ENCODE results near the gene EYS.

Gene EYS

DNA sequence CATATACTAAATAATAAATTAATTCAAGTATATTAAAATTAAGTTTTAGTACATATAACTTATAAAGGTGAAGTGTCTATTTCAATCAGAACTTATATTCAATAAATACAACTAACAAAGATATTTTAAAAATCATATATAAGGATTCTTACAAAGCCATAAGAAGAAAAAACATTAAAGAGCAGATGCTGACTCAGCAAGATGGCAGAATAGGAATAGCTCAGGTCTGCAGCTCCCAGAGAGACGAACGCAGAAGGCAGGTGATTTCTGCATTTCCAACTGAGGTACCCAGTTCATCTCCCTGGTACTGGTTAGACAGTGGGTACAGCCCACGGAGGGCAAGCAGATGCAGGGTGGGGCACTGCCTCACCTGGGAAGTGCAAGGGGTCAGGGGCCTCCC is 811.1 kb downstream of the EYS start:
- no peak for DNase-seq (ENCODE audit: low read depth, low spot score)

DNA sequence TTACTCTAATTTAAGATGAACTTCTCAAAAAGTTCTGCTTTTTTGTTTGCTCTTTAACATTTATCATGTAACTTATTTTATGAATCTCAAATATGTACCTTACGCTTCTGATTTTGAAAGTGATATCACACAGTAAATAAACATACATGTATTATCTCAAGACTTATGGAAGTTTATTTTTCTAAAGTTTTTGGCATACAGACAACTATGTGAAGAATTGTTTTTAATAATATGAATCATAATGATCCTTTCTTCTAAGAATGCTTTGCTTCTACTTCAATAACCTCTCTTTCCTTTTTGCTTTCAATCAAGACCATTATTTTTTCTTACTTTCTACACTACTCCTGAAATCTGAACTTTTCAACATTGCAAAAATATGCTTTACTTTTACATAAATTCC is 816.4 kb downstream of the EYS start:
- Histone ChIP-seq H3K36me3 (ENCODE audit: insufficient read depth, low read length) (no peaks in the 10 kb centered on the region), H3K9me3 (ENCODE audit: low read depth, low read length) (no peaks in the 10 kb centered on the region), H3K9ac (ENCODE audit: insufficient read length) (no peak overlapping the region), H3K4me3 (no peak overlapping the region), H3K27ac (no peak overlapping the region)
- no peak for TF ChIP-seq POLR2AphosphoS5 (IDR thresholded peaks at IDR 0.05; ENCODE audit: borderline replicate concordance, low read depth, low read length)
- no peak for TF ChIP-seq FOXP2 (optimal IDR thresholded peaks at IDR 0.05; ENCODE audit: control extremely low read depth, extremely low read length, insufficient read depth)
- no peak for TF ChIP-seq EZH2 (IDR thresholded peaks at IDR 0.05)
- DNase-seq (ENCODE audit: low read depth, low spot score): no peak

More for the DNA sequence above, 811.1 kb downstream of the EYS start:
- Histone ChIP-seq H3K9ac (ENCODE audit: insufficient read length) (no peak overlapping the region), H3K4me3 (no peak overlapping the region), H3K36me3 (ENCODE audit: insufficient read depth, low read length) (no peaks in the 10 kb centered on the region), H3K27ac (no peak overlapping the region), H3K9me3 (ENCODE audit: low read depth, low read length) (no peaks in the 10 kb centered on the region)
- TF ChIP-seq POLR2AphosphoS5 (IDR thresholded peaks at IDR 0.05; ENCODE audit: borderline replicate concordance, low read depth, low read length): no peak
- TF ChIP-seq EZH2 (IDR thresholded peaks at IDR 0.05): no peak
- no peak for TF ChIP-seq FOXP2 (optimal IDR thresholded peaks at IDR 0.05; ENCODE audit: control extremely low read depth, extremely low read length, insufficient read depth)

DNA sequence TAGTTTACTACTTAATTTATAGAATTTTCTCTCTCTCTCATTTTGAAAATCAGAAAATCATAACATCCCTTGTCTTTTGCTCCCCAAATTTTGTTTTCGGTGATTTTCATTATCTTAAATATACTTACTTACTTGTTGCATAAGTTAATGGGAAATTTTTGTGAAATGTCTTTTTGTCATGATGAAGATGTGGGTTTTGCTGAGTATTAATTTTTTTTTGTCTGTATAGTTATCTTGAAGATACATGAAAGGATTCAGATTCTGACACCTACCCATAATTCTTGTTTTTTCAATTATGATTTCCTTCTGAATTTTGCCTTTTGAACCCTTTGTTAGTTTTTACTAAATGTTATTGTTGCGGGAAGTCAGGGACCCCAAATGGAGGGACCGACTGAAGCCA is 817.9 kb downstream of the EYS start:
- Histone ChIP-seq H3K27ac (no peak overlapping the region), H3K9me3 (ENCODE audit: low read depth, low read length) (no peaks in the 10 kb centered on the region), H3K4me3 (no peak overlapping the region), H3K36me3 (ENCODE audit: insufficient read depth, low read length) (no peaks in the 10 kb centered on the region), H3K9ac (ENCODE audit: insufficient read length) (no peak overlapping the region)
- no peak for DNase-seq (ENCODE audit: low read depth, low spot score)
- no peak for TF ChIP-seq FOXP2 (optimal IDR thresholded peaks at IDR 0.05; ENCODE audit: control extremely low read depth, extremely low read length, insufficient read depth)
- no peak for TF ChIP-seq POLR2AphosphoS5 (IDR thresholded peaks at IDR 0.05; ENCODE audit: borderline replicate concordance, low read depth, low read length)
- TF ChIP-seq EZH2 (IDR thresholded peaks at IDR 0.05): no peak

DNA sequence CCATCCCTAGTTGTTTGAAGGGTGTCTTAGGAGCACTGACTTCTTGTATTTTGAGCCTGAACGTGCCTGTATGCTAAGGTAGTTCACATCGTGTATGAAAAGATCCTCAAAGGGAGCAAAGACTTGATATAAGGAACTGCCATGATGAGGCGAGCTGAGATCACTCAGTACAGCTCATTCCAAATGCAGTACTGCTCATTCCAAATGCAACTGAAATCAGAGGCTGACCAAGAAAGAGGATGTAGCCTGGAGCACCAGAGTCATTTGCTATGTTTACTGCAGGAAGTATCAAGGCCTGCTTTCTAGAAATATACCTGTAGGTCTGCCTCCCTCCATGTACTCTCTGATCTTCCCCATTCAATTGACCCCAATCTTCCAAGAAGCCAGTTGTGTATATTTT is 832.2 kb downstream of the EYS start:
- no peak overlapping the region for H3K4me3 ChIP-seq
- no peak overlapping the region for H3K9ac ChIP-seq (ENCODE audit: insufficient read length)
- no peaks in the 10 kb centered on the region for H3K9me3 ChIP-seq (ENCODE audit: low read depth, low read length)
- DNase-seq (ENCODE audit: low read depth, low spot score): no peak
- TF ChIP-seq FOXP2 (optimal IDR thresholded peaks at IDR 0.05; ENCODE audit: control extremely low read depth, extremely low read length, insufficient read depth): no peak
- TF ChIP-seq POLR2AphosphoS5 (IDR thresholded peaks at IDR 0.05; ENCODE audit: borderline replicate concordance, low read depth, low read length): no peak
- no peak for TF ChIP-seq EZH2 (IDR thresholded peaks at IDR 0.05)
- H3K27ac ChIP-seq: no peak overlapping the region
- no peaks in the 10 kb centered on the region for H3K36me3 ChIP-seq (ENCODE audit: insufficient read depth, low read length)

DNA sequence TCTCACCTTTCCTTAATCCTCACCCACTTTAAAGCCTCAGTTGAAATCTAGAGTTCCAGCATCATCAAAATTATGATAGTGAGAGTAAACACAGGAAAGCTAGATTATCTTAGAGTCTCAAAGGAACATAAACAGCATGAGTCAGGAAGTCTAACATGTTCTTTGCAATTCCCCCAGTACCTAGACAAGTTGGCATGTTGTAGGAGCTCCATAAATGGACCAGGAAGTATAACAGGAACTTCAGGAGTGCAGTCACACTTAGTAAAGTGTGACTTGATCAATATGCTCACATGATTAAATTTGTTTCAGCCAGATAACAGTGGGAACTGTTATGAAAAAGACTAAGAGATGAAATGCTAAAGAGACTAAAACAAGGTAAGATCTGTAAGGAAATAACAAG is 834.4 kb downstream of the EYS start:
- H3K9ac ChIP-seq (ENCODE audit: insufficient read length): no peak overlapping the region
- DNase-seq (ENCODE audit: low read depth, low spot score): no peak
- no peaks in the 10 kb centered on the region for H3K36me3 ChIP-seq (ENCODE audit: insufficient read depth, low read length)

DNA sequence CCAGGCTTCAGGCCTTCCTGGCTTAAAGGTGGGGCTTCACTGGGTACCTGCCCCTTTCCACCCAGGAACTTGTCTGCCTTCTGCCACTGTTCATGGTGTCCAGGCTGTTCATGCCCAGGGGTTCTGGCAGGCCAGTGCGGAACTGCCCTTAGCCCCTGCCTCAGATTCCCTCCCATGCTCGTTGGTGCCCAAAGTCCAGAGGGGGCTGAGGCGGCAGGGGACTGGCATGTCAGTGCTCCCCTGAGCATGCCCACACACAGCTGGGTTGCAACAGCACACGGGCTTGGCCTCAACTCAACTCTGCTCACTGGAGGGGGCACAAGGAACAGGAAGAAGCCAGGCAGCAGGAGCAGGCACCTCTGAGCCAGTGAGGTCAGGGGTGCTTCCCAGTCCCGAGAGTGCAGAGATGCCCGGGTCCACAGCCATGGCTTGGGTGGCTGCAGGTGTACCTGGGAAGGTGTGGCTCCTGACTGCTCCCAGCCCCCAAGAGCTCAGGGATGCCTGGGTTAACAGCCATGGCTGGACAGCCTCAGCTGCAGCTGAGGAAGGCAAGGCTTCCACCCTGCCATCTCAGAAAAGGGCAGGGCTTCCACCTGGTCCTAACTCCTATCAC is 845.9 kb downstream of the EYS start:
- DNase-seq (ENCODE audit: low read depth, low spot score): no peak
- no peak overlapping the region for H3K9ac ChIP-seq (ENCODE audit: insufficient read length)
- H3K27ac ChIP-seq: no peak overlapping the region
- no peaks in the 10 kb centered on the region for H3K9me3 ChIP-seq (ENCODE audit: low read depth, low read length)
- no peak overlapping the region for H3K4me3 ChIP-seq
- TF ChIP-seq FOXP2 (optimal IDR thresholded peaks at IDR 0.05; ENCODE audit: control extremely low read depth, extremely low read length, insufficient read depth): no peak
- no peak for TF ChIP-seq EZH2 (IDR thresholded peaks at IDR 0.05)
- no peaks in the 10 kb centered on the region for H3K36me3 ChIP-seq (ENCODE audit: insufficient read depth, low read length)

More for the DNA sequence above, 834.4 kb downstream of the EYS start:
- no peak overlapping the region for H3K27ac ChIP-seq
- no peak overlapping the region for H3K4me3 ChIP-seq
- TF ChIP-seq FOXP2 (optimal IDR thresholded peaks at IDR 0.05; ENCODE audit: control extremely low read depth, extremely low read length, insufficient read depth) (no peak), POLR2AphosphoS5 (IDR thresholded peaks at IDR 0.05; ENCODE audit: borderline replicate concordance, low read depth, low read length) (no peak), EZH2 (IDR thresholded peaks at IDR 0.05) (no peak)
- no peaks in the 10 kb centered on the region for H3K9me3 ChIP-seq (ENCODE audit: low read depth, low read length)

DNA sequence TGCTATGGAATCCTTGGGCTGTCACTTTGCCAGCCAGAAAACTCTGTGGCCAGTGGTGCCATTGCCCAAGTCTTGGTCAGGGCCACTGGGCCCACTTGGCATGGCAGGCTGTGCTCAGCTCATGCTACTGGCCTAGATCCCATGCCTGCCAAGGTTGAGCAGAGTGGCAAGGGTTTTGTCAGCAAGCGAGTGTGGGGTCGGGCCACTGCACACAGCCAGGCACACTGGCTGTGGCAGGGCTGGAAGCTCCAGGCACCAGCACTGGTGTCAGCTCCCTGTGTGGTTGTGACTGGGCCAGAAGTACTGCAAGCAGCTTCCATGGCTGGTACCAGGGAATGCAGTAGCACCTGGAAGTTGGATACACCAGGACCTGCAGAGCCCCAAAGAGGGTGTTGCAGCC is 846.8 kb downstream of the EYS start:
- H3K9me3 ChIP-seq (ENCODE audit: low read depth, low read length): no peaks in the 10 kb centered on the region
- TF ChIP-seq FOXP2 (optimal IDR thresholded peaks at IDR 0.05; ENCODE audit: control extremely low read depth, extremely low read length, insufficient read depth) (no peak), POLR2AphosphoS5 (IDR thresholded peaks at IDR 0.05; ENCODE audit: borderline replicate concordance, low read depth, low read length) (no peak), EZH2 (IDR thresholded peaks at IDR 0.05) (no peak)
- no peak overlapping the region for H3K4me3 ChIP-seq
- H3K36me3 ChIP-seq (ENCODE audit: insufficient read depth, low read length): no peaks in the 10 kb centered on the region
- no peak for DNase-seq (ENCODE audit: low read depth, low spot score)
- no peak overlapping the region for H3K27ac ChIP-seq
- no peak overlapping the region for H3K9ac ChIP-seq (ENCODE audit: insufficient read length)

- DNase-seq (ENCODE audit: low read depth, low spot score): no peak
- no peak for TF ChIP-seq FOXP2 (optimal IDR thresholded peaks at IDR 0.05; ENCODE audit: control extremely low read depth, extremely low read length, insufficient read depth)
- no peak for TF ChIP-seq EZH2 (IDR thresholded peaks at IDR 0.05)
- TF ChIP-seq POLR2AphosphoS5 (IDR thresholded peaks at IDR 0.05; ENCODE audit: borderline replicate concordance, low read depth, low read length): no peak
- no peak overlapping the region for H3K9ac ChIP-seq (ENCODE audit: insufficient read length)
- H3K27ac ChIP-seq: no peak overlapping the region
- no peaks in the 10 kb centered on the region for H3K36me3 ChIP-seq (ENCODE audit: insufficient read depth, low read length)
- no peak overlapping the region for H3K4me3 ChIP-seq
- H3K9me3 ChIP-seq (ENCODE audit: low read depth, low read length): no peaks in the 10 kb centered on the region
These were observed 856.9 kb downstream of the EYS start for GRCh38 chr6:64850121-64850520.

GRCh38 chr6:64848467-64848866 is 858.6 kb downstream of the EYS start:
- no peak overlapping the region for H3K9ac ChIP-seq (ENCODE audit: insufficient read length)
- no peak for DNase-seq (ENCODE audit: low read depth, low spot score)
- TF ChIP-seq EZH2 (IDR thresholded peaks at IDR 0.05): no peak
- no peak for TF ChIP-seq POLR2AphosphoS5 (IDR thresholded peaks at IDR 0.05; ENCODE audit: borderline replicate concordance, low read depth, low read length)
- H3K36me3 ChIP-seq (ENCODE audit: insufficient read depth, low read length): no peaks in the 10 kb centered on the region
- no peak overlapping the region for H3K4me3 ChIP-seq
- no peak overlapping the region for H3K27ac ChIP-seq
- no peaks in the 10 kb centered on the region for H3K9me3 ChIP-seq (ENCODE audit: low read depth, low read length)

Data from SK-N-MC (cell line).